Erythroblast (primary cell): ENCODE results near the gene TMEM131.

ENCODE experiments used
- GATA1 ChIP-seq: IDR thresholded peaks from 2 replicates; pipeline ENCODE4 v1.6.1; 2011; ENCODE audit warnings: low read depth, mild to moderate bottlenecking, control low read depth, low read length, moderate library complexity
- POLR2A ChIP-seq: IDR thresholded peaks from 2 replicates; pipeline ENCODE4 v1.6.1; 2011; ENCODE audit warnings: mild to moderate bottlenecking, low read length

DNA sequence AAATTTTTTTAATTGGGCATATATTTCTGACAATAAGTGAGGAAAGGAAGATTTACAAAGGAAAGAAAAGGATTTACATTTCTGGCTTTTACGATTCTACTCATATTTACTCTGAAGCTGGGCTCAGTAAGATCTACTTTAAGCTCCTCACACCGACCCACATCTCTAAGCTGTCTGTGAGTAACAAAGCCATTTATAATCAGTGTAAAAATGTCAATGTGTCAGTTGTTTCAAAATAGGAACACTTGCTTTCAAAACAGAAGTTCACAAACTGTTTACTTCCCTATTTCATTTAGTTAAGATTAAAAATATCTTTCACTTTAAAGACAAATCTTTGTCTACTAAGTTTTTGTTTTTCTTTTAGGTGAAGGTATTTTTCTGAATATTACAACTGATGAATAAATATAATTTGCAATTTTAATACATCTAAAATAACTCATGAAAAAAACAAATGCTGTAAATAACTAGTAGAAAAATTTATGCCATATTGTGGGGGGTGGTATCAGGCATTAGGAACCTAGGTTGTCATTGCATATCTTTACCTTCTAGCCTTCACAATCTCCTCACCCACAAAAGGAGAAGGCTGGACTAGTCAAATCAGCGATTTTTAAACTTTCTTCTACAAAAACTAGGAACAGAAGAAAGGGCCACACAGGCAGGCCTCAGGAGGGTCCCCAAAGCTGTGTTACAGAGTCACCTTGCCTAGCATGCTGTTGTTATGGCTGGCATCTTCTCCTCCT lies 64.5 kb downstream of the TMEM131 start:
- TF ChIP-seq POLR2A (no peak), GATA1 (no peak)
